Measurements from ENCODE around the gene MIF.
"Not testable (repeated sequence)": the region's sequence is repeated elsewhere in the genome, so short reads cannot be mapped to it uniquely, and the experiment has no call there.

MIF gene

DNA sequence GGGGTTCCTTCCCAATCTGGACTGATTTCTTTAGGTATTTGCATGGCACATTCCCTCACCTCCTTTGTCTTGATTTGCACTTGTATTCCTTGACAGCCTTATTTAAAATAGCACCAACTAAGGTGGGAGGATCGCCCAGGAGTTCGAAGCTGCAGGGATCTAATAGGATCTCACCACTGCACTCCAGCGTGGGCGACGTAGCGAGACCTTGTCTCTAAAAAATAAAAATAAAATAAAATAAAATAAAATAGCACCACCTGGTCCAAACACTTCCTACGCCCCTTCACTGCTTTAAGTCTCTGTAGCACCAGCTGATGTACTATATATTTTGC lies 35.7 kb upstream of the MIF start:
- FAIRE-seq (no peak), DNase-seq (ENCODE audit: insufficient read length, low spot score) (no peak)
- no peak for TF ChIP-seq POLR2A (IDR thresholded peaks at IDR 0.05; ENCODE audit: low read depth, low read length)

DNA sequence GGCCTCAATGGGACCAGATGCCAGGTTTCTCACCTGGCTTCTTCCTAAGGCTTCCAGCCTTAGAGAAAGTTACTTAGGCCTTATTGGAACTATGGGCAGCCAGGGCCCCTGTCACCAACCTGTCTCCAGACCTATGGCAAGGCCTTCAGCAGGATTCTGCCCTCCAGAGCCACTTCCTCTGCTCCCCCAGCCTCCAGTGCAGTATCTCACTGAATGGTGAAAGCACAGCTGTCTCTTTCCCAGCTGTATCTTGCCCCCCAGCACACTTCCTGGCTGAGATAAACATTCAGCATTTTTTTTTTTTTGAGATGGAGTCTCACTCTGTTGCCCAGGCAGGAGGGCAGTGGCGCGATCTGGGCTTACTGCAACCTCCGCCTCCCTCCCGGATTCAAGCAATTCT lies 35.0 kb upstream of the MIF start:
- FAIRE-seq = no peak
- DNase-seq (ENCODE audit: insufficient read length, low spot score) = no peak
- TF ChIP-seq POLR2A (IDR thresholded peaks at IDR 0.05; ENCODE audit: low read depth, low read length) = no peak

DNA sequence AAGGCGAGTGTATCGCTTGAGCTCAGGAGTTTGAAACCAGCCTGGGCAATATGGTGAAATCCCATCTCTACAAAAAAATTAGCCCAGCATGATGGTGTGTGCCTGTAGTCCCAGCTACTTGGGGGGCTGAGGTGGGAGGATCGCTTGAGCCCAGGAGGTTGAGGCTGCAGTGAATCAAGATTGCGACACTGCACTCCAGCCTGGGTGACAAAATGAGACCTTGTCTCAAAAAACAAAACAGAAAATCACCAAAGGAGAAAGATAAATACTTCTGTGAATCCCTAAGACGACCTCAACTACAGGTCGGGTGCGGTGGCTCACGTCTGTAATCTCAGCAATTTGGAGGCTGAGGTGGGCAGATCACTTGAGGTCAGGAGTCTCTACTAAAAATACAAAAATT lies 34.0 kb upstream of the MIF start:
- DNase-seq (ENCODE audit: insufficient read length, low spot score); FAIRE-seq: not testable (repeated sequence)

DNA sequence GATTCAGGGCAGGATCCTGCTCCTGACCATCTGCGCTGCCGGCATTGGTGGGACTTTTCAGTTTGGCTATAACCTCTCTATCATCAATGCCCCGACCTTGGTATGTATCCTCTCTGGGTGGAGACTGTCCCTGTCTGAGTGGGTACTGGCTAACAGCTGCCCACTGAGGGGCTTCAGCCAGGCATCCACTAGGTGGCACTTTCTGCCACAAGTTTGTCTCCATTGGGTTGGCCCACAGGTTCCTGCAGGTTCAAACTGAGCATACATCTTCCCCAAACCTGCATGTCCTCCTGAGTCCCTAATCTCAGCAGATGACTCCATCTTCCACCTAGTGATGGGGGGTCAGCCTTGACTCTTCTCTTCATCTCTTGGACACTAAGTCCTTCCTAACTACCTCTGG lies 32.1 kb upstream of the MIF start:
- FAIRE-seq = no peak
- DNase-seq (ENCODE audit: insufficient read length, low spot score) = peak; percentile 35
- no peak for TF ChIP-seq POLR2A (IDR thresholded peaks at IDR 0.05; ENCODE audit: low read depth, low read length)

DNA sequence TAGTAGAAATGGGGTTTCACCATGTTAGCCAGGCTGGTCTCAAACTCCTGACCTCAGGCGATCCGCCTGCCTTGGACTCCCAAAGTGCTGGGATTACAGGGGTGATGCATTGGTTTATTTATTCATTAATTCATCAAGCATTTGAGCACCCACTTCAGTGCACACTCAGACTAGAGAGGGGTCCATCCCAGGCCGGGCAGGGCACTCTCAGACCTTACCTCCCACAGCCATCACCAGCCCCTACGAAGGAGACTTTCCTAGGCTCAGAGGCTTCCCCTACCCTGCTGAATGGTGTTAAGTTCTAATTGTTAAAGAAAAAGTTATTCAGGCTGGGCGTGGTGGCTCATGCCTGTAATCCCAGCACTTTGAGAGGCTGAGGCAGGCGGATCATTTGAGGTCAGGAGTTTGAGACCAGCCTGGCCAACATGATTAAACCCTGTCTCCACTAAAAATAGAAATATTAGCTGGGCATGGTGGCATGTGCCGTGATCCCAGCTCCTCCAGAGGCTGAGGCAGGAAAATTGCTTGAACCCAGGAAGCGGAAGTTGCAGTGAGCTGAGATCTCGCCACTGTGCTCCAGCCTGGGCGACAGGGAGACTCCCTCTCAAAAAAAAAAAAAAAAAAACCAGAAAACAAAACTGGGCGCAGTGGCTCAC lies 29.6 kb upstream of the MIF start:
- not testable (repeated sequence) for FAIRE-seq; DNase-seq (ENCODE audit: insufficient read length, low spot score)

DNA sequence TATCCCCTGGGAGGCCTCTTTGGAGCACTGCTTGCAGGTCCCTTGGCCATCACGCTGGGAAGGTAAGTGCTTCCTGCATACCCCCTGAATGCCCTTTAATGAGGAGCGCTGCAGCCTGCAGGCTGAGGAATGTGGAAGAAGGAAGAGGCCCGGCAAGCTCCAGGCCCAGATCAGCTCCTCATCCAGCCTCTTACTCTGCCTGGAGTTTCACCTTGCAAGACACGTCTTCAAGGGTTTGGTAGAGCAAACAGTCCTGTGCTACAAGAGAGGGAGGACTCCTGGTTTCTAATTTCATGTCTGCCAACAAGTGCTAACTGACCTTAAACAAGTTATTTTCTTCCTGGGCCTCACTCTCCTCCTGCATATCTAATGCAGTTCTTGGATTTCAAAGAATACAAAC lies 25.6 kb upstream of the MIF start:
- FAIRE-seq (no peak), DNase-seq (ENCODE audit: insufficient read length, low spot score) (no peak)
- no peak for TF ChIP-seq POLR2A (IDR thresholded peaks at IDR 0.05; ENCODE audit: low read depth, low read length)

DNA sequence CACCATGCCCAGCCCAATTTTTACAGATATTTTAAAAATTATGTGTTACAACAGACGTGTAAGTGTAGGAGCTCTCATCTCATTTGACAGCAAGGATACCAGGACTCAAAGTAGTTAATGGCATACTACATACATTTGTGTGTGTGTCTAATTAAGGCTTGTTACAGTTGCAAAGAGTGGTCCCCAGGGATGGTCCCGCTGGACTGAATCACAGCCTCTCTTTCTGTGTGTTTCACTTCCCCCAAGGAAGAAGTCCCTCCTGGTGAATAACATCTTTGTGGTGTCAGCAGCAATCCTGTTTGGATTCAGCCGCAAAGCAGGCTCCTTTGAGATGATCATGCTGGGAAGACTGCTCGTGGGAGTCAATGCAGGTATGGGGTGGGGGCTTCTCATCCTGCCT lies 19.3 kb upstream of the MIF start:
- TF ChIP-seq POLR2A (IDR thresholded peaks at IDR 0.05; ENCODE audit: low read depth, low read length) = no peak
- no peak for DNase-seq (ENCODE audit: insufficient read length, low spot score)
- FAIRE-seq = no peak

DNA sequence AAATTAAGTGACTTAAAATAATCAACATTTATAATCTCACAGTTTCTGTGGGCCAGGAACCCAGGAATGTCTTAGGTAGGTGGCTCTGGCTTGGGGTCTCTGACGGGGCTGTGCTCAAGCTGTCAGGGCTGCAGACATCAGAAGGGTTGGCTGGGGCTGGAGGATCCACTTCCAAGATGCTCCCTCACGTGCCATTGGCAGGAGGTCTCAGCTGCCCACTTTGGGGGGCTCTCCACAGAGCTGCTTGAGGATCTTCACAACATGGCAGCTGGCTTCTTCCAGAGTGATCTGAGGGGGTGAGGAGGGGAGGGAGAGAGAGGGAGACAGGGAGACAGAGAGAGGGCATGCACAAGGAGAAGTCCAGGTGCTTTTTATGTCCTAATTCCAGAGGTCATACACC lies 18.4 kb upstream of the MIF start:
- no peak for DNase-seq (ENCODE audit: insufficient read length, low spot score)
- no peak for TF ChIP-seq POLR2A (IDR thresholded peaks at IDR 0.05; ENCODE audit: low read depth, low read length)
- no peak for FAIRE-seq

DNA sequence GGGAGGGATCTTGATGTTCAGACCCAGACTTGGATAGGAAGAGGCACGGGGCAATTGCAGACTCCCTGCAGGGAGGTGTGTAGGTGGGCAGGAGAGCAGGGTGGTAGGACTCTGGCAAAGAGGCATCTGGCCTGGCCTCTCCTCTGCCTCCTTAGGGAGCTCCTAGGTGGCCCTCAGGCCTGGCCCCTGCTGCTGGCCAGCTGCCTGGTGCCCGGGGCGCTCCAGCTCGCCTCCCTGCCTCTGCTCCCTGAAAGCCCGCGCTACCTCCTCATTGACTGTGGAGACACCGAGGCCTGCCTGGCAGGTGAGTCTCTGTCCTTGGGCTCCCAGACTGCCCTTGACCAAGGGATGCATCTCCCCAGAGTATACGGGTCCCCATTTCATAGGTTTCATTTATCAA lies 16.6 kb upstream of the MIF start:
- DNase-seq (ENCODE audit: insufficient read length, low spot score) (no peak), FAIRE-seq (no peak)
- no peak for TF ChIP-seq POLR2A (IDR thresholded peaks at IDR 0.05; ENCODE audit: low read depth, low read length)

DNA sequence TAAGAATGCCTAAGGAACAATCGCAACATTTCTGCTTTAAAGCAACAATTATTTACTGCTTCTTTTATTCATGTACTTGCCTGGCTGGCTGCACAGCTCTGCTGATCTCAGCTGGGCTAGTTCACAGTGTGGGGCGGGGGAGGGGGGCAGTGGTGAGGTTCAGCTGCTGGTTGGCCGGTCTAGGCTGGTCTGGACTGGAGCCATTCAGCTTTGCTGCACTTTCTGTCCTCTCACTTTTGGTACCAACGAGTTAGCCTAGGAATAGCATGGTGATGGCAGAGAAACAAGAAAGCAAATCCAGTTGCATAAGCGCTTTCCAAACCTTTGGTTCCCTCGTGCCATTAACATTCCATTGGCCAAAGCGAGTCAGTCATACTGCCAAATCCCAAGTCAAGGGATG lies 16.0 kb upstream of the MIF start:
- DNase-seq (ENCODE audit: insufficient read length, low spot score) (no peak), FAIRE-seq (no peak)
- TF ChIP-seq POLR2A (IDR thresholded peaks at IDR 0.05; ENCODE audit: low read depth, low read length) = no peak

DNA sequence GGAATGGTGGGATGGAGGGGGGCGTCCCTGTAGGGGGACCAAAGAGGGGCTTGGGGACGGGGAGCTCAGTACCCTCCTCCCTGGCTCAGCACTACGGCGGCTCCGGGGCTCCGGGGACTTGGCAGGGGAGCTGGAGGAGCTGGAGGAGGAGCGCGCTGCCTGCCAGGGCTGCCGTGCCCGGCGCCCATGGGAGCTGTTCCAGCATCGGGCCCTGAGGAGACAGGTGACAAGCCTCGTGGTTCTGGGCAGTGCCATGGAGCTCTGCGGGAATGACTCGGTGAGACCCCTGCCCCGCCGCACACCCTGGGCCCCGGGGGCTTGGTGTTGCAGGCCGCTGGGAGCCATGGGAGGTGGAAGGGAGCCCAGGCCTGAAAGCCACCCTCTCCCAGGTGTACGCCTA lies 11.8 kb upstream of the MIF start:
- no peak for FAIRE-seq
- TF ChIP-seq POLR2A (IDR thresholded peaks at IDR 0.05; ENCODE audit: low read depth, low read length) = no peak
- DNase-seq (ENCODE audit: insufficient read length, low spot score) = no peak

DNA sequence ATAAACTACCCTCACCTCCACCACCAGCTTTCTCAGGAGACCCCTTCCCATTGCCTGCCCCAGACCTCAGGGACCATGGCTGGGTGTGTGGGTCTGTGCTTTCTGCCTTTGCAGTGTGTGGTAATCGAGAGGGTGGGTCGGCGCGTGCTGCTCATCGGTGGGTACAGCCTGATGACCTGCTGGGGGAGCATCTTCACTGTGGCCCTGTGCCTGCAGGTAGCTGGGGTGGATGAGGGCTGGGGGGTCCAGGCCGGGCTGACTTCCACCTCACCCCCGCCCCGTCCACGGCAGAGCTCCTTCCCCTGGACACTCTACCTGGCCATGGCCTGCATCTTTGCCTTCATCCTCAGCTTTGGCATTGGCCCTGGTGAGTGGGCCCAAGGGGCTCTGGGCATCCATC lies 10.5 kb upstream of the MIF start:
- no peak for FAIRE-seq
- DNase-seq (ENCODE audit: insufficient read length, low spot score) = no peak
- no peak for TF ChIP-seq POLR2A (IDR thresholded peaks at IDR 0.05; ENCODE audit: low read depth, low read length)

DNA sequence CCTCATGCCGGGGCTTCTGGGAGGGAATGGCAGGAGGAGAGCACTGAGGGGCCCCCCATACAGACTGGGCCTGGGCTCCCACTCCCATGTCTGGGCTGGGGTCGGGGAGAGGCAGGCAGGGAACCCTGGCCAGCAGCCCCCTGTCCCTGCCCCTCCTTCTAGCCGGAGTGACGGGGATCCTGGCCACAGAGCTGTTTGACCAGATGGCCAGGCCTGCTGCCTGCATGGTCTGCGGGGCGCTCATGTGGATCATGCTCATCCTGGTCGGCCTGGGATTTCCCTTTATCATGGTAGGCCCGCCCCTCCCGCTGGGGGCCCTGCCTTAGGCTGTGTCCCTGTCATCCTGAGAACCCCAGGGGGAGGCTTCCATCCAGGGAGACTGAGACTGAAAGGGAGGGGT lies 10.0 kb upstream of the MIF start:
- FAIRE-seq (no peak), DNase-seq (ENCODE audit: insufficient read length, low spot score) (no peak)

DNA sequence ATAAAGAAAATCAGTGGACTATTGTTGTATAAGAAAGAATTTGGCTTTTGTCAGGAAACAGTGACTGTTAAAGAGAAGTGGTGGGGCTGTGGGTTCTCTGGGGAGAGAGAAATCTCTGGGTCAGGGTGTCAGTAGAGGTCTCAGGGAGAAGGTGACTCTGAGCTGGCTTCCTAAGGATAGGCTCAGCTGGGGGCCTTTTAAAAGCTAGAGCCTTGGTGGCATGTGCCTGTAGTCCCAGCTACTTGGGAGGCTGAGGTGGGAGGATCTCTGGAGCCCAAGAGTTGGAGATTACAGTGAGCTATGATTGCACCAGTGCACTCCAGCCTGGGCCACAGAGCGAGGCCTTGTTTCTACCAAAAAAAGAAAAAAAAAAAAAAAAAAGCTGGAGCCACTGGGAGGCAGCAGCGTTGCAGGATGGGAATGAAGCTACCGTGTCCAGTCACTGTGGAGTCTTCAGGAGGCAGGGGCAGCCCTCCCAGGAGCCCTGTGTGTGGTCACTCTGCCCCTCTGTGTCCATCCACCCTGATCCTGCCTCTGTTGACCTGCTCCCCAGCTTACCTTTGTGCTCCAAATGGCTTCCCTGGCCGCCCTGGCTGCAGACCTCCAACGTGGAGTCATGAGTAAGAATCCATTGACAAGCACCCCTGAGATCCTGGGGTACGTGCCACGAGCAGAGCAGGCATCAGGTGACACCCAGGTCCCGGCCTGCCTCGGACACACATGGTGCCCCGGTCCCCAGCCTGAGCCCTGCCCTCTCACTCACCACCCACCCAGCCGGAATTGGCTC lies 5.4 kb upstream of the MIF start:
- FAIRE-seq (no peak), DNase-seq (ENCODE audit: insufficient read length, low spot score) (peak; percentile 23)
- no peak for TF ChIP-seq POLR2A (IDR thresholded peaks at IDR 0.05; ENCODE audit: low read depth, low read length)

More for the DNA sequence above, 10.0 kb upstream of the MIF start:
- no peak for TF ChIP-seq POLR2A (IDR thresholded peaks at IDR 0.05; ENCODE audit: low read depth, low read length)

DNA sequence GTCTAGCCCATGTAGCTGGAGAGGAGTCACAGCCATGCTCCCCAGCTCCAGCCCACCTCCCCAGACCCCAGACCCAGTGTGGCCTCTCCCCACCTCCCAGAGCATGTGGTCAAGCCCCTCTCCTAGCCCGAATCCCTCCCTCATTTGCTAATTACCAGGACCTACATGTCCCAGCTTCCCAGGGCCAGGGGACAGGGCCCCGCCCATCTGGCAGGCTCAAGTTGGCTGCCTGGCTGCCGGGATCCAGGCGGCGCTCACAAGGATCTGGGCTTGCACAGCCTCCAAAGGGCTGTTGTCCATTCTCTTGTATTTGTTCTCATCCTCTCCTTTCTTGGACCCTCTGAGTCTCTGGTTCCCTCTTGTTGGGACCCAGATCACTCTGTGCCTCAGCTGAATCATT lies 4.6 kb upstream of the MIF start:
- no peak for DNase-seq (ENCODE audit: insufficient read length, low spot score)
- TF ChIP-seq POLR2A (IDR thresholded peaks at IDR 0.05; ENCODE audit: low read depth, low read length) = no peak
- FAIRE-seq = no peak

All from H54 (cell line).